B cell (primary cell): ENCODE measurements around the gene DNAJC10. TPM values are rescaled to one million over a fixed set of nuclear protein-coding genes. Genes with fewer than 3 reads are reported as not detected.

ENCODE experiments used
- ATAC-seq: fragments of 200-7000 bp; cut with Tn5 transposase; one replicate; pipeline ENCODE4 v1.10.0; 2021; ENCODE audit warnings: low read depth, mild to moderate bottlenecking, moderate number of reproducible peaks, moderate library complexity
- CTCF ChIA-PET: fragments of 350-600 bp; sonication (Branson Sonifier 250); formaldehyde crosslinking; loops from one replicate; lab custom pipeline; 2021; ENCODE audit warnings: antibody characterized with exemption, inconsistent platforms; lab: Charles Lee
- POLR2A ChIA-PET: fragments of 350-600 bp; sonication (Branson Sonifier 250); formaldehyde crosslinking; loops from one replicate; lab custom pipeline; 2021; ENCODE audit warnings: antibody characterized with exemption; lab: Charles Lee
- DNase-seq: peaks from one replicate; pipeline ENCODE4 v3.0.0; 2013
- H2AFZ ChIP-seq: 2 replicates; pipeline ENCODE4 v1.6.1; 2012; ENCODE audit warnings: mild to moderate bottlenecking, low read depth, low read length; ENCODE audit not compliant: insufficient read depth, poor library complexity, severe bottlenecking
- H3K27ac ChIP-seq, 2 donors: 1 replicate in 1 of 2; 2 replicates in 1 of 2; pipeline ENCODE4 v1.5.1; 2012 to 2013; ENCODE audit warnings: low read length in 2 of 2, mild to moderate bottlenecking in 2 of 2, moderate library complexity in 1 of 2
- H3K27me3 ChIP-seq, 4 experiments: fragments of 200-600 bp in 1 of 4; sonication (generic) in 1 of 4; replicated peaks in 1 of 4; 1 replicate in 2 of 4; 2 replicates in 2 of 4; pipeline versions ENCODE4 v1.6.1 to v1.7.0; 2013 to 2016; ENCODE audit warnings: low read length in 3 of 4, mild to moderate bottlenecking in 2 of 4, mixed read lengths in 1 of 4, moderate library complexity in 1 of 4; ENCODE audit not compliant: insufficient read depth in 4 of 4, control insufficient read depth in 3 of 4; ENCODE audit errors: control extremely low read depth in 1 of 4
- H3K36me3 ChIP-seq, 2 experiments: replicated peaks in 1 of 2; 1 replicate in 1 of 2; 2 replicates in 1 of 2; pipeline versions ENCODE4 v1.6.1 to v1.7.1; 2013; ENCODE audit warnings: low read length in 1 of 2; ENCODE audit not compliant: insufficient read depth in 2 of 2, control insufficient read depth in 1 of 2; ENCODE audit errors: control extremely low read depth in 1 of 2, extremely low read depth in 1 of 2
- H3K4me1 ChIP-seq, 2 donors: fragments of 200-600 bp in 1 of 2; sonication (generic) in 1 of 2; 1 replicate in 1 of 2; 2 replicates in 1 of 2; pipeline versions ENCODE4 v1.5.1 to v1.6.1; 2013 to 2017; ENCODE audit warnings: low read length in 2 of 2; ENCODE audit not compliant: control insufficient read depth in 2 of 2, insufficient read depth in 2 of 2
- H3K4me2 ChIP-seq: replicated peaks from 2 replicates; pipeline ENCODE3; 2012; ENCODE audit warnings: mild to moderate bottlenecking, low read depth, low read length; ENCODE audit not compliant: poor library complexity, severe bottlenecking
- H3K4me3 ChIP-seq, 5 experiments: fragments of 200-600 bp in 1 of 5; sonication (generic) in 1 of 5; 1 replicate in 3 of 5; 2 replicates in 2 of 5; pipeline versions ENCODE4 v1.5.1 to v1.7.0; 2011 to 2016; ENCODE audit warnings: low read length in 4 of 5, mild to moderate bottlenecking in 4 of 5, low read depth in 2 of 5, control low read depth in 1 of 5, moderate library complexity in 1 of 5; ENCODE audit not compliant: insufficient read depth in 1 of 5; ENCODE audit errors: control extremely low read depth in 1 of 5, extremely low read depth in 1 of 5
- H3K79me2 ChIP-seq: fragments of 200-600 bp; sonication (generic); one replicate; pipeline ENCODE4 v1.6.0; 2016; ENCODE audit warnings: low read length; ENCODE audit not compliant: control insufficient read depth, insufficient read depth
- H3K9ac ChIP-seq: fragments of 200-600 bp; sonication (generic); 2 replicates; pipeline ENCODE4 v1.6.1; 2017; ENCODE audit warnings: mild to moderate bottlenecking, low read length, moderate library complexity
- H3K9me3 ChIP-seq, 3 donors: one replicate each; pipeline versions ENCODE4 v1.6.1 to v1.7.1; 2013; ENCODE audit warnings: low read length in 2 of 3; ENCODE audit not compliant: control insufficient read depth in 2 of 3, insufficient read depth in 1 of 3; ENCODE audit errors: control extremely low read depth in 1 of 3
- H4K20me1 ChIP-seq: 2 replicates; pipeline ENCODE4 v1.6.0; 2012; ENCODE audit warnings: mild to moderate bottlenecking, low read length; ENCODE audit not compliant: insufficient read depth, control insufficient read depth, poor library complexity, severe bottlenecking
- H3K27ac Mint-ChIP-seq: one replicate; pipeline ENCODE4 v1.8.0; 2021; ENCODE audit warnings: mixed read lengths
- H3K27me3 Mint-ChIP-seq: one replicate; pipeline ENCODE4 v1.8.0; 2021; ENCODE audit warnings: mixed read lengths
- H3K4me1 Mint-ChIP-seq: one replicate; pipeline ENCODE4 v1.8.0; 2021; ENCODE audit warnings: mixed read lengths
- H3K4me3 Mint-ChIP-seq: one replicate; pipeline ENCODE4 v1.8.0; 2021; ENCODE audit warnings: mixed read lengths
- H3K9me3 Mint-ChIP-seq: one replicate; pipeline ENCODE4 v1.8.0; 2022; ENCODE audit warnings: mixed read lengths; ENCODE audit not compliant: insufficient read depth
- EZH2 ChIP-seq: IDR thresholded peaks from 2 replicates; pipeline ENCODE4 v1.6.1; 2012; ENCODE audit warnings: borderline replicate concordance, low read depth, mild to moderate bottlenecking, moderate library complexity, low read length; ENCODE audit not compliant: insufficient read depth, poor library complexity, severe bottlenecking
- WGBS: methylation state at CpG from one replicate; pipeline ENCODE4 v1.1.5; 2013; ENCODE audit warnings: missing lambda C conversion rate; ENCODE audit not compliant: insufficient coverage; 5-methylcytosine and 5-hydroxymethylcytosine counted together
- intact Hi-C: fragments of 100-400 bp; cut with micrococcal nuclease; formaldehyde crosslinking; loops from one replicate; pipeline ENCODE4 v1.10.0; 2022
- polyA plus RNA-seq: library from polyadenylated mRNA; depleted of rRNA; stranded (reverse); fragments of >200 nt; gene quantifications from 2 replicates; pipeline ENCODE4 v1.2.3, GENCODE V29; 2012
- small RNA-seq: library from RNA; depleted of rRNA; stranded (forward); fragments of <200 nt; gene quantifications from one replicate; pipeline ENCODE3, GENCODE V24; 2012; ENCODE audit warnings: low replicate concordance, low read depth; ENCODE audit not compliant: insufficient read length
- total RNA-seq, 2 donors: library from RNA; stranded (reverse); fragments of 120-200 nt in 1 of 2; gene quantifications; 1 replicate in 1 of 2; 2 replicates in 1 of 2; pipeline versions ENCODE4 v1.2.3 to v1.2.4, GENCODE V29; 2013 to 2022
- TF ChIP-seq, protein P1 (sequence below): fragments of 200-600 bp; IDR thresholded peaks from one replicate; pipeline ENCODE4 v1.8.0; 2022; ENCODE audit warnings: antibody characterized with exemption, mild to moderate bottlenecking

DNAJC10 gene
- total and polyA plus RNA-seq, 2 donors (not counting 1 experiment from before 2014, with no cell fraction given): 41.3 to 115 TPM

DNA sequence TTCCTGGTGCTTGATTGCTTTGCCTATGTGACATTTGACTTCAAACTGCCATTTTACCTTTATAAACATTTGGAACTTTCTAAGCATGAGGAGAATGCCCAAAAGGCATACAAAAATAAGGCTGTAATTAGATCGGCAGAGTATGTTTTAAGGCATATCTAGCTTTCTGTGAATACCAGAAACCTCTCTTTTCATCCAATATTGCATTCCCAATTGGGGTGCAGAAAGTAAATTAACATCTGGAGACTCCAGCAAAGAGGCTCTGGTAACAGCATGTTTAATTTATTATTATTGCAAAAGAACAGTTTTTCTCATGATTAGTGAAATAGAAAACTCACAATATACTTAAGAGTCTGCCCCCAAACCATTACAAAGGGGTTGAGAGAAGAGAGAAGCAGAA lies 118.2 kb downstream of the DNAJC10 start:
- TF ChIP-seq, protein P1, sequence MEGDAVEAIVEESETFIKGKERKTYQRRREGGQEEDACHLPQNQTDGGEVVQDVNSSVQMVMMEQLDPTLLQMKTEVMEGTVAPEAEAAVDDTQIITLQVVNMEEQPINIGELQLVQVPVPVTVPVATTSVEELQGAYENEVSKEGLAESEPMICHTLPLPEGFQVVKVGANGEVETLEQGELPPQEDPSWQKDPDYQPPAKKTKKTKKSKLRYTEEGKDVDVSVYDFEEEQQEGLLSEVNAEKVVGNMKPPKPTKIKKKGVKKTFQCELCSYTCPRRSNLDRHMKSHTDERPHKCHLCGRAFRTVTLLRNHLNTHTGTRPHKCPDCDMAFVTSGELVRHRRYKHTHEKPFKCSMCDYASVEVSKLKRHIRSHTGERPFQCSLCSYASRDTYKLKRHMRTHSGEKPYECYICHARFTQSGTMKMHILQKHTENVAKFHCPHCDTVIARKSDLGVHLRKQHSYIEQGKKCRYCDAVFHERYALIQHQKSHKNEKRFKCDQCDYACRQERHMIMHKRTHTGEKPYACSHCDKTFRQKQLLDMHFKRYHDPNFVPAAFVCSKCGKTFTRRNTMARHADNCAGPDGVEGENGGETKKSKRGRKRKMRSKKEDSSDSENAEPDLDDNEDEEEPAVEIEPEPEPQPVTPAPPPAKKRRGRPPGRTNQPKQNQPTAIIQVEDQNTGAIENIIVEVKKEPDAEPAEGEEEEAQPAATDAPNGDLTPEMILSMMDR: no peak
- TF ChIP-seq EZH2: no peak
- H3K4me1 ChIP-seq: no peaks in the 10 kb centered on the region
- H3K27ac ChIP-seq: no peak overlapping the region
- Mint-ChIP-seq H3K4me3 (no peak overlapping the region), H3K9me3 (no peaks in the 10 kb centered on the region), H3K27ac (no peak overlapping the region), H3K27me3 (peaks cover 12% of the 10 kb centered on the region), H3K4me1 (no peaks in the 10 kb centered on the region)
- no peak overlapping the region for H3K9ac ChIP-seq
- no peaks in the 10 kb centered on the region for H3K36me3 ChIP-seq
- no peak overlapping the region for H3K4me3 ChIP-seq
- DNase-seq (no peak), ATAC-seq (no peak)
- H3K4me2 ChIP-seq: no peak overlapping the region
- no peaks in the 10 kb centered on the region for H4K20me1 ChIP-seq
- WGBS: no CpG with 5 or more reads among the region's 1 CpG
- no peaks in the 10 kb centered on the region for H3K9me3 ChIP-seq
- no peak overlapping the region for H2AFZ ChIP-seq
- CTCF ChIA-PET: no interaction called here
- no peaks in the 10 kb centered on the region for H3K79me2 ChIP-seq
- intact Hi-C loops: no loop called here
- POLR2A ChIA-PET: no interaction called here
- H3K27me3 ChIP-seq: no peaks in the 10 kb centered on the region

DNA sequence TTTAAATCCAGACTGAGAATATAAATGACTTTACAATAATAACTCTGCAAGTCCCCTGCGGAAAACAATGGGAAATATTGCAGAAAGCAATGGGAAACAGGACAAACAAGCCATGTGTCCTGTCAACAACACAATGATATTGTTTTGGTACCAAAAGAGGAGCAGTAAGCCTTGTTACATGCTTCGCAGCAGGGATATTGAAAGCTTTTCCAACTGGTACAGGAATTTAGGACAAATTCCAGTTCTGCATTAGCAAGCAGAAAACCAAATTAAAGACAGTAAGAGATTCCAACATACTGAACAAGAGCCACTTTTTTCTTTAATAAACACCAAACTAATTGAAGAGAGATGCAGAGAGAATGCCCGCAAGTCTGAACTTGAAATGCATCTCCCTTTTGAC lies 120.4 kb downstream of the DNAJC10 start:
- Mint-ChIP-seq H3K27me3 (peaks cover 24% of the 10 kb centered on the region), H3K4me3 (no peak overlapping the region), H3K4me1 (no peaks in the 10 kb centered on the region), H3K27ac (no peak overlapping the region), H3K9me3 (no peaks in the 10 kb centered on the region)
- no peak for ATAC-seq
- Histone ChIP-seq H3K4me2 (no peak overlapping the region), H3K4me3 (no peak overlapping the region), H3K36me3 (no peaks in the 10 kb centered on the region), H3K27me3 (peaks cover 0 to 4% (median 0%) of the 10 kb centered on the region in 4 experiments), H3K27ac (no peak overlapping the region), H4K20me1 (no peaks in the 10 kb centered on the region), H3K79me2 (no peaks in the 10 kb centered on the region), H3K9ac (no peak overlapping the region), H3K4me1 (no peaks in the 10 kb centered on the region), H3K9me3 (no peaks in the 10 kb centered on the region), H2AFZ (no peak overlapping the region)
- intact Hi-C loops: no loop called here
- ChIA-PET CTCF (no interaction called here), POLR2A (no interaction called here)
- TF ChIP-seq, protein P1: no peak
- TF ChIP-seq EZH2: no peak
- WGBS: no CpG with 5 or more reads among the region's 3 CpGs
- DNase-seq: no peak

Small RNA genes lying within 50 kb of the gene (small RNA-seq; reads per million reads assigned to genes)
- gene RF00019: not detected

Other genes starting within 250 kb of the DNAJC10 start
- 0.10 TPM in 1 of 2 replicates, not detected in the other for gene FRZB, start 150.4 kb downstream of the DNAJC10 start, total RNA-seq
- 0.27 TPM in 1 of 2 replicates, not detected in the other for gene FRZB, start 150.4 kb downstream of the DNAJC10 start, polyA plus RNA-seq